Left ventricle myocardium inferior (tissue), 1 donor: ENCODE measurements around the gene PLEKHO1. TPM values are rescaled to one million over a fixed set of nuclear protein-coding genes. Genes with fewer than 3 reads are reported as not detected.
"Not testable (repeated sequence)": the region's sequence is repeated elsewhere in the genome, so short reads cannot be mapped to it uniquely, and the experiment has no call there.

Experiments used
- DNase-seq: peaks from one replicate; pipeline ENCODE4 v3.0.0-alpha.2; 2020
- H3K27ac ChIP-seq: fragments of 200-600 bp; replicated peaks from 2 replicates; pipeline ENCODE4 v1.8.0; 2021
- H3K27me3 ChIP-seq: fragments of 200-600 bp; 2 replicates; pipeline ENCODE4 v1.8.0; 2021; ENCODE audit warnings: low read depth
- H3K36me3 ChIP-seq: fragments of 200-600 bp; 2 replicates; pipeline ENCODE4 v1.8.0; 2021
- H3K4me1 ChIP-seq: fragments of 200-600 bp; 2 replicates; pipeline ENCODE4 v1.8.0; 2021
- H3K4me3 ChIP-seq: fragments of 200-600 bp; 2 replicates; pipeline ENCODE4 v1.8.0; 2021; ENCODE audit warnings: mild to moderate bottlenecking, moderate library complexity
- H3K9me3 ChIP-seq: fragments of 200-600 bp; replicated peaks from 2 replicates; pipeline ENCODE4 v1.8.0; 2021
- intact Hi-C: fragments of 100-400 bp; cut with micrococcal nuclease; formaldehyde crosslinking; loops from one replicate; pipeline ENCODE4 v1.11.0; 2022
- total RNA-seq: library from RNA; stranded (reverse); fragmentation: NEBNext Ultra II Directional; extraction: Animal tissue kit (Norgen Biotek cat#: 25700); gene quantifications from one replicate; pipeline ENCODE4 v1.2.1, GENCODE V29; 2021
- TF ChIP-seq, protein P1 (sequence below): fragments of 200-600 bp; IDR thresholded peaks from 2 replicates; pipeline ENCODE4 v1.8.0; 2021; ENCODE audit warnings: antibody characterized with exemption, mild to moderate bottlenecking, borderline replicate concordance
- donor health status: DM: no; HTN: yes; CAD: no; lungs with severe emphysema.

PLEKHO1 gene
- total RNA-seq, 1 donor from 2014 or later, result 49.4 TPM

- DNase-seq, result no peak
- Histone ChIP-seq H3K4me3 (no peak overlapping the region), H3K36me3 (peaks cover 14% of the 10 kb centered on the region), H3K27me3 (no peaks in the 10 kb centered on the region), H3K4me1 (peaks cover 3% of the 10 kb centered on the region), H3K27ac (no peak overlapping the region), H3K9me3 (no peaks in the 10 kb centered on the region)
- TF ChIP-seq, protein P1, sequence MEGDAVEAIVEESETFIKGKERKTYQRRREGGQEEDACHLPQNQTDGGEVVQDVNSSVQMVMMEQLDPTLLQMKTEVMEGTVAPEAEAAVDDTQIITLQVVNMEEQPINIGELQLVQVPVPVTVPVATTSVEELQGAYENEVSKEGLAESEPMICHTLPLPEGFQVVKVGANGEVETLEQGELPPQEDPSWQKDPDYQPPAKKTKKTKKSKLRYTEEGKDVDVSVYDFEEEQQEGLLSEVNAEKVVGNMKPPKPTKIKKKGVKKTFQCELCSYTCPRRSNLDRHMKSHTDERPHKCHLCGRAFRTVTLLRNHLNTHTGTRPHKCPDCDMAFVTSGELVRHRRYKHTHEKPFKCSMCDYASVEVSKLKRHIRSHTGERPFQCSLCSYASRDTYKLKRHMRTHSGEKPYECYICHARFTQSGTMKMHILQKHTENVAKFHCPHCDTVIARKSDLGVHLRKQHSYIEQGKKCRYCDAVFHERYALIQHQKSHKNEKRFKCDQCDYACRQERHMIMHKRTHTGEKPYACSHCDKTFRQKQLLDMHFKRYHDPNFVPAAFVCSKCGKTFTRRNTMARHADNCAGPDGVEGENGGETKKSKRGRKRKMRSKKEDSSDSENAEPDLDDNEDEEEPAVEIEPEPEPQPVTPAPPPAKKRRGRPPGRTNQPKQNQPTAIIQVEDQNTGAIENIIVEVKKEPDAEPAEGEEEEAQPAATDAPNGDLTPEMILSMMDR, result no peak
- intact Hi-C loops, result no loop called here
Observed at GRCh38 chr1:150127868-150128267, 21.8 kb upstream of the PLEKHO1 start.

DNA sequence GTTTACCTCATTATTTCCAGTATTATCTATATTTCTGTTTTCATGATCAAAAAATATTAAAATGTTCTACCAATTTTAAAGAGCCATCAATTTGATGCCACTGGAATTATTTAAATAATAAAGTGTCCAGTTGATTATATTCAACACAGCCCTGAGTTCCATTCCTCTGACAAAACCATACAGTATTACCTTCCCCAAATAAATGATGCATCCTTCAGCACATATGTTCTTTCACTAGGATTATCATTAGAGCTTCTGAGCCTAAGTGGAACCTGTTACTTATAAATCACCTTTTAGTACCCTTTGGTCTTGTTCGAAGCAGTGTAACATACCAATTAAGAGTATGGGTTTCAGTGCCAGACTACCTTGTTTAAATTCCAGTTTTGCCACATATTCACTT, 17.3 kb upstream of the PLEKHO1 start:
- DNase-seq, result no peak
- Histone ChIP-seq H3K4me1 (peaks cover 2% of the 10 kb centered on the region), H3K9me3 (no peaks in the 10 kb centered on the region), H3K27me3 (no peaks in the 10 kb centered on the region), H3K27ac (no peak overlapping the region), H3K4me3 (no peak overlapping the region), H3K36me3 (no peaks in the 10 kb centered on the region)
- intact Hi-C loops, result no loop called here
- TF ChIP-seq, protein P1, result no peak

DNA sequence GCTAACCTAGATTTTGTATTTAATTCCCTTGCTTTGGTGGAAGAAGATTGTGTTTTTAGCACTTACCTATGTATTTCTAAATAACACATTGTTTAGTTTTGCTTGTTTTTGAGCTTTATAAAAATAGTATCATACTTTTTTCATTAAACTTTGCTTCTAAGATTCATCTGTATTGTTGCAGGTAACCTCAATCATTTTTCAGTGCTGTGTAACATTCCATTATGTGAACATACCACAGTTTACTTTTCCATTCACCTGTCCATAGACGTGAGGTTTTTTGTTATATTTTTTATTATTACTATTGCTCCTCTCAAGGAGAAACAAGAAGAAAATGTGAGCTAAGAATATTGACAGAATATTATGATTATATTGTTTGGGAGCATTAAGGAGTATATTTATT, 15.2 kb upstream of the PLEKHO1 start:
- H3K27ac ChIP-seq, result no peak overlapping the region
- no peaks in the 10 kb centered on the region for H3K36me3 ChIP-seq
- H3K27me3 ChIP-seq, result no peaks in the 10 kb centered on the region
- TF ChIP-seq, protein P1, result no peak
- no peak overlapping the region for H3K4me3 ChIP-seq
- no peak for DNase-seq
- no peaks in the 10 kb centered on the region for H3K4me1 ChIP-seq
- H3K9me3 ChIP-seq, result no peaks in the 10 kb centered on the region
- intact Hi-C loops, result no loop called here

DNA sequence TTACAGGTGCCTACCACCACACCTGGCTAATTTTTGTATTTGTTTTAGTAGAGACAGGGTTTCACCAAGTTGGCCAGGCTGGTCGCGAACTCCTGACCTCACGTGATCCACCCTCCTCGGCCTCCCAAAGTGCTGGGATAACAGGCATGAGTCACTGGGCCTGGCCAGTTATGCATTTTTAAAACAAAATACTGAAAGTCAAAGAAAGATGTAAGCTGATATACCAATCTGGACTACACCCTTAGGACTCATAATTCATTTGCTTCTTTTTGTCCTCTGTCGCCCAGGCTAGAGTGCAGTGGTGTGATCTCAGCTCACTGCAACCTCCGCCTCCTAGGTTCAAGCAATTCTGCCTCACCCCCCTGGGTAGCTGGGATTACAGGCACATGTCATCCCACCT, 14.3 kb upstream of the PLEKHO1 start:
- H3K9me3 ChIP-seq, DNase-seq, H3K27me3 ChIP-seq, intact Hi-C loops, H3K36me3 ChIP-seq, H3K27ac ChIP-seq, H3K4me1 ChIP-seq, H3K4me3 ChIP-seq: not testable (repeated sequence)

DNA sequence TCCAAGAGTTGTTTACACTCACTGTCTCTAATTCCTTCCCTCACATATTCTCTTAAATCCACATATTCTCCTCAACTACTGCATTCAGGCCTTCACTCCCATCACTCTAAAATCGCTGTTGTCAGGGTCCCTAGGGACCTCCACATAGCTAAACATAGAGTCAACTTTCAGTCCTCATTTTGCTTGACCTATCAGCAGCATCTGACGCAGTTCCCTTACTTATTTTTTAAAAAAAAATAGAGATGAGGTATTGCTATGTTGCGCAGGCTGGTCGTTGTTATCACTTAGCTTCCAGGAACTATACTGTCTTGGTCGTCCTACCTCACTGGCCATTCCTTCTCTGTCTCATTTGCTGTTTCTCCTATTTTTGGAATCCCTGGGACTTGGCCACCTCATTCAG, 11.7 kb upstream of the PLEKHO1 start:
- H3K27ac ChIP-seq, result peak overlapping the region; percentile 38
- intact Hi-C loops, result no loop called here
- DNase-seq, result no peak

DNA sequence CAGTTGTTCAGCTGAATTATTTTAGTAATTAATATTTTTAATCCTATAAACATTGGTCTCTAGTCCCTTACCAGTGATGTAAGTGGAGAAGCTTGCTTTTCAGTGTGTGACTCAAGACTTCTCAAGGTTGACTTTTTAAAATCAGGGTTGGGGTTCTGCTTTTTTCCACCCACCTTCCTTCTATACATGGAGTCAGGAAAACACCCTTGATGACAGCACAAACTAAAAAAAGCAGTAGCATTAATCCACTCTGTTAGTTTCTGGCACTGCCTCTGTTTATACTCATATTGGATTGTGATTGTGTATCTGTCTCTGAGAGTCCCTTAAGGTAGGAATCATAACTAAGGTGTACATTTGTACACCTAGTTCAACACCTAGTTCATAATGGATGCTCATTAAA, 8.3 kb upstream of the PLEKHO1 start:
- Histone ChIP-seq H3K27ac (peak overlapping the region; percentile 37), H3K9me3 (no peaks in the 10 kb centered on the region), H3K4me3 (no peak overlapping the region), H3K27me3 (no peaks in the 10 kb centered on the region), H3K36me3 (no peaks in the 10 kb centered on the region), H3K4me1 (peaks cover 33% of the 10 kb centered on the region)
- DNase-seq, result no peak
- intact Hi-C loops, result no loop called here
- TF ChIP-seq, protein P1, result no peak

More for the DNA sequence above, 11.7 kb upstream of the PLEKHO1 start:
- no peaks in the 10 kb centered on the region for H3K27me3 ChIP-seq
- TF ChIP-seq, protein P1, result no peak
- no peaks in the 10 kb centered on the region for H3K36me3 ChIP-seq
- no peak overlapping the region for H3K4me3 ChIP-seq
- H3K4me1 ChIP-seq, result peaks cover 20% of the 10 kb centered on the region
- no peaks in the 10 kb centered on the region for H3K9me3 ChIP-seq
